Stomach (tissue), 4 donors: ENCODE results near the gene NEMP2.

ENCODE experiments used
- EP300 ChIP-seq: sonication (generic); formaldehyde crosslinking; IDR thresholded peaks from one replicate; pipeline ENCODE4 v1.6.1; 2017; ENCODE audit warnings: antibody characterized with exemption
- POLR2A ChIP-seq, 4 donors: fragments of 450-650 bp; IDR thresholded peaks; one replicate each; pipeline ENCODE4 v1.6.1; 2016; ENCODE audit warnings: antibody characterized with exemption in 4 of 4, control low read depth in 2 of 4, mild to moderate bottlenecking in 1 of 4, moderate library complexity in 1 of 4
- TF ChIP-seq, protein P1 (sequence below), 7 experiments: fragments of 450-650 bp in 4 of 7; fragments of 200-600 bp in 3 of 7; sonication (generic) in 3 of 7; IDR thresholded peaks; one replicate each; pipeline ENCODE4 v1.5.1; 2016 to 2019; ENCODE audit warnings: antibody characterized with exemption in 7 of 7, control low read depth in 2 of 7, mild to moderate bottlenecking in 1 of 7

DNA sequence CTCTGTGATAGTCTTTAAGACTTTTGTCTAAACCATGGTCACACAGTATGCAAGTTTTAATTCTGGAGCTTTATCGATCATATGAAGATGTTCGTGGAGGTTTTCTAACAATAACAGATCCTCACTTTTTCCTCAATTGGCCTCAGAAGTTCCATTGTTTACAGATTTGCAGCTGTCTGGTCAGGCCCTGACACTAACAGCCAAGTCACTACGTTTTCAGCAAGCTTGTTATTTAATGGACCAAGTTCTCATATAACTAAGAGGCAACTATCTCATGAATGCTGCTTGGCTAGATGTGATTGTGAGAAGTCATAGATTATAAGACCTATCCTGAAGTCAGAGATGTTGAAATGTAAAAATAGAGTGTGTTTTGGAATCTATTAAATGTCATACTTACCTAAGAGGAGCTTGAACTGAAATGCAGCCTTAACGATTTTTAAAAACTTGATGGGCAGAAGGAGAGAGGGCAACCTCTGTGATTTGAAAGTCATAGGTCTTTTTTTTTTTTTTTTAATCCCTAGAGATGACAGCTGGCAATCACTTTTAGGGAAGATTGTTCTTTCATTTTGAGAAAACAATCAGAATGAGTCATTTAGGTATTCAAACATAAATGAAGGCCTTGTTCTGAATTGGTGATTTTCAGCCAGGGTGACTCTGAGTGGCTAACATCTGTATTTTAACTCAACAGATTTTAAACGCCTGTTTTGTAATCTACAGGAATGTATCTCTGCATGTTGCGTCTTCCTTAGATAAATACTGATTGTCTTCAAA is 48.4 kb upstream of the NEMP2 start:
- no peak for TF ChIP-seq EP300
- TF ChIP-seq, protein P1, sequence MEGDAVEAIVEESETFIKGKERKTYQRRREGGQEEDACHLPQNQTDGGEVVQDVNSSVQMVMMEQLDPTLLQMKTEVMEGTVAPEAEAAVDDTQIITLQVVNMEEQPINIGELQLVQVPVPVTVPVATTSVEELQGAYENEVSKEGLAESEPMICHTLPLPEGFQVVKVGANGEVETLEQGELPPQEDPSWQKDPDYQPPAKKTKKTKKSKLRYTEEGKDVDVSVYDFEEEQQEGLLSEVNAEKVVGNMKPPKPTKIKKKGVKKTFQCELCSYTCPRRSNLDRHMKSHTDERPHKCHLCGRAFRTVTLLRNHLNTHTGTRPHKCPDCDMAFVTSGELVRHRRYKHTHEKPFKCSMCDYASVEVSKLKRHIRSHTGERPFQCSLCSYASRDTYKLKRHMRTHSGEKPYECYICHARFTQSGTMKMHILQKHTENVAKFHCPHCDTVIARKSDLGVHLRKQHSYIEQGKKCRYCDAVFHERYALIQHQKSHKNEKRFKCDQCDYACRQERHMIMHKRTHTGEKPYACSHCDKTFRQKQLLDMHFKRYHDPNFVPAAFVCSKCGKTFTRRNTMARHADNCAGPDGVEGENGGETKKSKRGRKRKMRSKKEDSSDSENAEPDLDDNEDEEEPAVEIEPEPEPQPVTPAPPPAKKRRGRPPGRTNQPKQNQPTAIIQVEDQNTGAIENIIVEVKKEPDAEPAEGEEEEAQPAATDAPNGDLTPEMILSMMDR (IDR thresholded peaks at IDR 0.05): no peak
- no peak for TF ChIP-seq POLR2A (IDR thresholded peaks at IDR 0.05)
